Endothelial cell of umbilical vein (primary cell): Measurements from ENCODE around the gene DUSP11.

ENCODE experiments used
- EZH2 ChIP-seq: IDR thresholded peaks from 2 replicates; pipeline ENCODE4 v1.6.1; 2012; ENCODE audit warnings: borderline replicate concordance, low read depth, mild to moderate bottlenecking, moderate library complexity, low read length, inconsistent platforms; ENCODE audit not compliant: severe bottlenecking
- FOS ChIP-seq: IDR thresholded peaks from 2 replicates; pipeline ENCODE4 v1.6.1; 2011; ENCODE audit warnings: mild to moderate bottlenecking, low read length, moderate library complexity, borderline replicate concordance; ENCODE audit not compliant: insufficient read depth
- GATA2 ChIP-seq: IDR thresholded peaks from 2 replicates; pipeline ENCODE4 v1.7.0; 2011; ENCODE audit warnings: low read depth, mild to moderate bottlenecking, moderate library complexity, mixed read lengths, low read length; ENCODE audit not compliant: insufficient read length, insufficient read depth
- POLR2A ChIP-seq: IDR thresholded peaks from 2 replicates; pipeline ENCODE4 v1.6.1; 2012; ENCODE audit warnings: low read depth, mild to moderate bottlenecking, control low read depth, low read length
- POLR2AphosphoS5 ChIP-seq: IDR thresholded peaks from 2 replicates; pipeline ENCODE4 v1.6.1; 2012; ENCODE audit warnings: low read depth, mild to moderate bottlenecking, control low read depth, low read length, moderate library complexity; ENCODE audit not compliant: insufficient read depth
- TF ChIP-seq, protein P1 (sequence below), 2 donors: IDR thresholded peaks; 1 replicate in 1 of 2; 2 replicates in 1 of 2; pipeline ENCODE4 v1.5.1; 2011; ENCODE audit warnings: low read length in 2 of 2, mild to moderate bottlenecking in 2 of 2, moderate library complexity in 2 of 2, control low read depth in 1 of 2, inconsistent platforms in 1 of 2, low read depth in 1 of 2; ENCODE audit not compliant: insufficient read depth in 1 of 2; ENCODE audit errors: extremely low read depth in 1 of 2

- TF ChIP-seq, protein P1, sequence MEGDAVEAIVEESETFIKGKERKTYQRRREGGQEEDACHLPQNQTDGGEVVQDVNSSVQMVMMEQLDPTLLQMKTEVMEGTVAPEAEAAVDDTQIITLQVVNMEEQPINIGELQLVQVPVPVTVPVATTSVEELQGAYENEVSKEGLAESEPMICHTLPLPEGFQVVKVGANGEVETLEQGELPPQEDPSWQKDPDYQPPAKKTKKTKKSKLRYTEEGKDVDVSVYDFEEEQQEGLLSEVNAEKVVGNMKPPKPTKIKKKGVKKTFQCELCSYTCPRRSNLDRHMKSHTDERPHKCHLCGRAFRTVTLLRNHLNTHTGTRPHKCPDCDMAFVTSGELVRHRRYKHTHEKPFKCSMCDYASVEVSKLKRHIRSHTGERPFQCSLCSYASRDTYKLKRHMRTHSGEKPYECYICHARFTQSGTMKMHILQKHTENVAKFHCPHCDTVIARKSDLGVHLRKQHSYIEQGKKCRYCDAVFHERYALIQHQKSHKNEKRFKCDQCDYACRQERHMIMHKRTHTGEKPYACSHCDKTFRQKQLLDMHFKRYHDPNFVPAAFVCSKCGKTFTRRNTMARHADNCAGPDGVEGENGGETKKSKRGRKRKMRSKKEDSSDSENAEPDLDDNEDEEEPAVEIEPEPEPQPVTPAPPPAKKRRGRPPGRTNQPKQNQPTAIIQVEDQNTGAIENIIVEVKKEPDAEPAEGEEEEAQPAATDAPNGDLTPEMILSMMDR (IDR thresholded peaks at IDR 0.05; ENCODE audit: extremely low read depth in 1 of 2, insufficient read depth in 1 of 2, low read depth in 1 of 2, low read length in 2 of 2), result no peak
- TF ChIP-seq FOS, result no peak
- TF ChIP-seq POLR2AphosphoS5, result no peak
- no peak for TF ChIP-seq EZH2
- TF ChIP-seq GATA2, result no peak
- no peak for TF ChIP-seq POLR2A
Observed at GRCh38 chr2:73818296-73818695, 38.4 kb upstream of the DUSP11 start.
